Activated CD4-positive, alpha-beta memory T cell treated with anti-CD3 and anti-CD28 coated beads for 36 hours (primary cell): Measurements from ENCODE around the gene ASCL5. TPM values are rescaled to one million over a fixed set of nuclear protein-coding genes. Genes with fewer than 3 reads are reported as not detected.

Source experiments
- CTCF ChIA-PET: fragments of 350-600 bp; sonication (Branson Sonifier 250); formaldehyde crosslinking; loops from one replicate; lab custom pipeline; 2021; ENCODE audit warnings: antibody characterized with exemption, inconsistent platforms; lab: Charles Lee
- POLR2A ChIA-PET: fragments of 350-600 bp; sonication (Branson Sonifier 250); formaldehyde crosslinking; loops from one replicate; lab custom pipeline; 2021; ENCODE audit warnings: antibody characterized with exemption; lab: Charles Lee
- DNase-seq: peaks from one replicate; pipeline ENCODE4 v3.0.0-alpha.2; 2020
- H3K27ac Mint-ChIP-seq: one replicate; pipeline ENCODE4 v1.8.0; 2021; ENCODE audit warnings: mixed read lengths
- H3K27me3 Mint-ChIP-seq: one replicate; pipeline ENCODE4 v1.8.0; 2021; ENCODE audit warnings: mixed read lengths
- H3K36me3 Mint-ChIP-seq: one replicate; pipeline ENCODE4 v1.8.0; 2021; ENCODE audit warnings: mixed read lengths
- H3K4me1 Mint-ChIP-seq: one replicate; pipeline ENCODE4 v1.8.0; 2021; ENCODE audit warnings: low read depth, mixed read lengths
- H3K4me3 Mint-ChIP-seq: one replicate; pipeline ENCODE4 v1.8.0; 2021; ENCODE audit warnings: mild to moderate bottlenecking, mixed read lengths
- H3K9me3 Mint-ChIP-seq: one replicate; pipeline ENCODE4 v1.8.0; 2021; ENCODE audit warnings: mixed read lengths
- intact Hi-C: fragments of 100-400 bp; cut with micrococcal nuclease; formaldehyde crosslinking; loops from one replicate; pipeline ENCODE4 v1.15.1; 2023
- total RNA-seq, 2 experiments: library from RNA; stranded (reverse); gene quantifications; one replicate each; pipeline ENCODE4 v1.2.3, GENCODE V29; 2021

ASCL5 gene
- total RNA-seq, 2 experiments from 2014 or later, result not detected

GRCh38 chr1:201149400-201149799 is 22.4 kb upstream of the ASCL5 start:
- ChIA-PET POLR2A (no interaction called here), CTCF (interaction anchor here (0.8 to 4.3 kb wide), 13 partner anchors 9 to 75 kb away, joined by 3 to 37 read pairs (median 4); no protein-coding TSS in a partner anchor)
- Mint-ChIP-seq H3K27ac (no peak overlapping the region), H3K4me1 (peaks cover 15% of the 10 kb centered on the region), H3K36me3 (peaks cover 8% of the 10 kb centered on the region), H3K27me3 (no peaks in the 10 kb centered on the region), H3K9me3 (no peaks in the 10 kb centered on the region), H3K4me3 (no peak overlapping the region)
- intact Hi-C loops, result loop anchor here (1.0 kb wide), 2 partner anchors 36 to 74 kb away; no protein-coding TSS in a partner anchor
- no peak for DNase-seq

- intact Hi-C loops, result no loop called here
- no peak for DNase-seq
- ChIA-PET POLR2A (no interaction called here), CTCF (interaction anchor here (0.7 to 1.6 kb wide), 2 partner anchors 74 to 76 kb away, joined by 3 to 5 read pairs; no protein-coding TSS in a partner anchor)
- Mint-ChIP-seq H3K27ac (no peak overlapping the region), H3K27me3 (no peaks in the 10 kb centered on the region), H3K36me3 (peaks cover 9% of the 10 kb centered on the region), H3K4me1 (peaks cover 3% of the 10 kb centered on the region), H3K9me3 (no peaks in the 10 kb centered on the region), H3K4me3 (no peak overlapping the region)
These were observed 20.5 kb upstream of the ASCL5 start for GRCh38 chr1:201147396-201148015.

GRCh38 chr1:201146626-201147390 is 19.8 kb upstream of the ASCL5 start:
- intact Hi-C loops, result no loop called here
- H3K9me3 Mint-ChIP-seq, result no peaks in the 10 kb centered on the region
- ChIA-PET POLR2A (interaction anchor here (1.7 kb wide), 1 partner anchor 7 kb away, joined by 5 read pairs; the partner anchor contains the start of gene TMEM9), CTCF (interaction anchor here (0.7 to 1.6 kb wide), 2 partner anchors 75 to 76 kb away, joined by 3 to 5 read pairs; no protein-coding TSS in a partner anchor)
- no peak for DNase-seq
- H3K27me3 Mint-ChIP-seq, result no peaks in the 10 kb centered on the region
- no peaks in the 10 kb centered on the region for H3K4me1 Mint-ChIP-seq
- H3K4me3 Mint-ChIP-seq, result no peak overlapping the region
- peaks cover 10% of the 10 kb centered on the region for H3K36me3 Mint-ChIP-seq
- no peak overlapping the region for H3K27ac Mint-ChIP-seq

GRCh38 chr1:201145816-201146215 is 18.8 kb upstream of the ASCL5 start:
- Mint-ChIP-seq H3K9me3 (no peaks in the 10 kb centered on the region), H3K4me3 (no peak overlapping the region), H3K4me1 (no peaks in the 10 kb centered on the region), H3K27ac (no peak overlapping the region), H3K27me3 (no peaks in the 10 kb centered on the region), H3K36me3 (peaks cover 4% of the 10 kb centered on the region)
- CTCF ChIA-PET, result interaction anchor here (1.0 kb wide), 1 partner anchor 77 kb away, joined by 3 read pairs; no protein-coding TSS in a partner anchor
- no peak for DNase-seq
- POLR2A ChIA-PET, result interaction anchor here (1.7 kb wide), 1 partner anchor 8 kb away, joined by 5 read pairs; the partner anchor contains the start of gene TMEM9
- intact Hi-C loops, result no loop called here

- H3K9me3 Mint-ChIP-seq, result no peaks in the 10 kb centered on the region
- no peak overlapping the region for H3K27ac Mint-ChIP-seq
- H3K36me3 Mint-ChIP-seq, result peaks cover 3% of the 10 kb centered on the region
- H3K27me3 Mint-ChIP-seq, result no peaks in the 10 kb centered on the region
- CTCF ChIA-PET, result interaction anchor here (1.0 kb wide), 1 partner anchor 78 kb away, joined by 3 read pairs; no protein-coding TSS in a partner anchor
- POLR2A ChIA-PET, result interaction anchor here (1.7 kb wide), 1 partner anchor 9 kb away, joined by 5 read pairs; the partner anchor contains the start of gene TMEM9
- no peaks in the 10 kb centered on the region for H3K4me1 Mint-ChIP-seq
- no peak overlapping the region for H3K4me3 Mint-ChIP-seq
- no peak for DNase-seq
- intact Hi-C loops, result no loop called here
These were observed 18.1 kb upstream of the ASCL5 start for GRCh38 chr1:201145132-201145531.

- intact Hi-C loops, result no loop called here
- CTCF ChIA-PET, result no interaction called here
- no peak for DNase-seq
These were observed 17.7 kb upstream of the ASCL5 start for GRCh38 chr1:201144701-201145100.

GRCh38 chr1:201143726-201144635 is 17.0 kb upstream of the ASCL5 start:
- no peak for DNase-seq
- no peaks in the 10 kb centered on the region for H3K27me3 Mint-ChIP-seq
- H3K4me1 Mint-ChIP-seq, result no peaks in the 10 kb centered on the region
- H3K9me3 Mint-ChIP-seq, result no peaks in the 10 kb centered on the region
- H3K4me3 Mint-ChIP-seq, result no peak overlapping the region
- POLR2A ChIA-PET, result interaction anchor here (0.6 kb wide), 1 partner anchor 773 kb away, joined by 3 read pairs; no protein-coding TSS in a partner anchor
- H3K36me3 Mint-ChIP-seq, result peaks cover 3% of the 10 kb centered on the region
- intact Hi-C loops, result no loop called here
- CTCF ChIA-PET, result no interaction called here
- H3K27ac Mint-ChIP-seq, result no peak overlapping the region

More at GRCh38 chr1:201144701-201145100, 17.7 kb upstream of the ASCL5 start:
- Mint-ChIP-seq H3K27me3 (no peaks in the 10 kb centered on the region), H3K9me3 (no peaks in the 10 kb centered on the region), H3K27ac (no peak overlapping the region), H3K36me3 (peaks cover 3% of the 10 kb centered on the region), H3K4me1 (no peaks in the 10 kb centered on the region), H3K4me3 (no peak overlapping the region)
- POLR2A ChIA-PET, result no interaction called here

GRCh38 chr1:201142849-201143725 is 16.1 kb upstream of the ASCL5 start:
- H3K4me1 Mint-ChIP-seq, result no peaks in the 10 kb centered on the region
- CTCF ChIA-PET, result no interaction called here
- DNase-seq, result no peak
- no peaks in the 10 kb centered on the region for H3K9me3 Mint-ChIP-seq
- intact Hi-C loops, result no loop called here
- H3K4me3 Mint-ChIP-seq, result no peak overlapping the region
- no peaks in the 10 kb centered on the region for H3K27me3 Mint-ChIP-seq
- POLR2A ChIA-PET, result interaction anchor here (0.6 kb wide), 1 partner anchor 774 kb away, joined by 3 read pairs; no protein-coding TSS in a partner anchor
- H3K36me3 Mint-ChIP-seq, result peaks cover 3% of the 10 kb centered on the region
- H3K27ac Mint-ChIP-seq, result no peak overlapping the region

GRCh38 chr1:201142011-201142848 is 15.2 kb upstream of the ASCL5 start:
- peaks cover 3% of the 10 kb centered on the region for H3K36me3 Mint-ChIP-seq
- no peak overlapping the region for H3K4me3 Mint-ChIP-seq
- no peak overlapping the region for H3K27ac Mint-ChIP-seq
- H3K9me3 Mint-ChIP-seq, result no peaks in the 10 kb centered on the region
- DNase-seq, result no peak
- ChIA-PET POLR2A (no interaction called here), CTCF (interaction anchor here (0.5 kb wide), 1 partner anchor 590 kb away, joined by 3 read pairs; no protein-coding TSS in a partner anchor)
- intact Hi-C loops, result no loop called here
- H3K27me3 Mint-ChIP-seq, result no peaks in the 10 kb centered on the region
- H3K4me1 Mint-ChIP-seq, result no peaks in the 10 kb centered on the region

GRCh38 chr1:201141418-201141817 is 14.4 kb upstream of the ASCL5 start:
- intact Hi-C loops, result no loop called here
- no peak overlapping the region for H3K4me3 Mint-ChIP-seq
- POLR2A ChIA-PET, result no interaction called here
- H3K27ac Mint-ChIP-seq, result no peak overlapping the region
- H3K36me3 Mint-ChIP-seq, result peaks cover 3% of the 10 kb centered on the region
- CTCF ChIA-PET, result no interaction called here
- no peaks in the 10 kb centered on the region for H3K9me3 Mint-ChIP-seq
- no peak for DNase-seq
- no peaks in the 10 kb centered on the region for H3K27me3 Mint-ChIP-seq
- no peaks in the 10 kb centered on the region for H3K4me1 Mint-ChIP-seq
